ENCODE results near the gene KDM6A.
"Not testable (repeated sequence)": the region's sequence is repeated elsewhere in the genome, so short reads cannot be mapped to it uniquely, and the experiment has no call there.

Gene KDM6A

DNA sequence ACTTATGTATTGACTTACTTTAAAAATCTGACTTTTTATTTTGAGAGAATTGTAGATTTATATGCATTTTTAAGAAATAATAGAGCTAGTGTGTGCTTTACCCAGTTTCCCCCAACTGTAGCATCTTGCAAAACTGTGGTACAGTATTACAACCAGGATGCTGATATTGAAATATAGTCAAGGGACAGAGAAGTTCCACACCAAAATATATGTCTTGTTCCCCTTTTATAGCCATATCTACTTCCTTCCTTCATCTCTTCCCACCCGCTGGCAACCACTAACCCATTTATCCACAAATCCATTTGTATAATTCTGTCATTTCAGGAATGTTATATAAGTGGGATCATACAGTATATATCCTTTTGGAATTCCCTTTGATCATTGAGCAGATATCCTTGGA is 16.8 kb downstream of the KDM6A start:
- DNase-seq (ENCODE audit: low read depth in 3 of 3, low spot score in 1 of 3): no peak

DNA sequence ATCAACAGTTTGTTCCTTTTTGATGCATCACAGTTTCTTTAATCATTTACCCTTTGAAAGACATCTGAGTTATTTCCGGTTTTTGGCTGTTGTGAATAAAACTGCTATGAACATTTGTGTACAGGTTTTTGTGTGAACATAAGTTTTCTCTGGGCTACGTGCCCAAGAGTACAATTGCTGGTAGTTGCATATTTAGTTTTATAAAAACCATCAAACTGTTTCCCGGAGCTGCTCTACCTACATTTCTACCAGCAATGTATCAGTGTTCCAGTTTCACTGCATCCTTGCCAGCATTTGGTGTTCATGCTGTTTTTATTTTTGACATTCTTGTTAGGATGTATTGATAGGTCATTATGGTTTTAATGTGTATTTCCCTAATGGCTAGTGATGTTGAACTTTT is 17.3 kb downstream of the KDM6A start:
- DNase-seq (ENCODE audit: low read depth in 3 of 3, low spot score in 1 of 3): no peak

DNA sequence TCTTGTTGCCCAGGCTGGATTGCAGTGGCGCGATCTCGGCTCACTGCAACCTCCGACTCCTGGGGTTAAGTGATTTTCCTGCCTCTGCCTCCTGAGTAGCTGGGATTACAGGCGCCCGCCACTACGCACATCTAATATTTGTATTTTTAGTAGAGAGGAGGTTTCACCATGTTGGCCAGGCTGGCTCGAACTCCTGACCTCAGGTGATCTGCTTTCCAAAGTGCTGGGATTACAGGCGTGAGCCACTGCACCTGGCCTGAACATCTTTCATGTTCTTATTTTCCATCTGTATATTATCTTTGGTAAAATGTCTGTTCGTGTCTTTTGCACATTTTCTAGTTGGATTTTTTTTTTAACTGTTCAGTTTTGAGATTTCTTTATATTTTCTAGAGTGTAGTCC is 17.7 kb downstream of the KDM6A start:
- DNase-seq (ENCODE audit: low read depth in 3 of 3, low spot score in 1 of 3): not testable (repeated sequence)

DNA sequence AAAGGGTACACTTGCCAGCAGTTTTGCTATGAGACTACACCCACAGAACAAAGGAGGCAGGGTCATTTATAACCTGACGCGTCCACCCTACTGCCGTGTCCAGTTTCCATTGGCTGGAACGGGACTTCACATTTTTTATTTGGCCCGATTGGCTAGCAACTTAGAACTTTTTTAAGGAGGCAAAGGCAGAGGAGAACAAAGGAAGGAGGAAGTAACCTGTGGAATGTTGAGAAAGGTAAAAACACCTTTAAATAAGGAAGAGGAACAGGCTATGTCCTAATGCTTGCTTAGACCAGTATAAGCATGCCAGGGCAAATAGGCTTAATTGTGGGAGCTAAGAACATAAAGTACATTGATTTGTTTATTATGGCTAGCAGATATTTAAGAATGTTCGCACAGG is 18.7 kb downstream of the KDM6A start:
- DNase-seq (ENCODE audit: low read depth in 3 of 3, low spot score in 1 of 3): no peak

DNA sequence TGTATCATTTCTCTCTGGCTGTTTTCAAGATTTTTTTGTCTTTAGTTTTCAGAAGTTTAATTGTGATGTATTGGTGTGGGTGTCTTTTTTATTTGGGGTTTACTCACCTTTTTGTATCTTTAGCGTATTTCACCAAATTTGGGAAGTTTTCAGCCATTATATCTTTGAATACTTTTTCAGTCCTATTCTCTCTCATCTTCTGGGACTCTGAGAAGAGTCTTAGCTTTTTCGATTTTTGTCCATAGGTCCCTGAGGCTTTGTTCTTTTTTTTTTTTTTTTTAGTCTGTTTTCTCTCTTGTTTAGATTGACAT is 23.8 kb downstream of the KDM6A start:
- DNase-seq (ENCODE audit: low read depth in 3 of 3, low spot score in 1 of 3): no peak

GRCh38 chrX:44897539-44897938 is 24.6 kb downstream of the KDM6A start:
- no peak for DNase-seq (ENCODE audit: low read depth in 3 of 3, low spot score in 1 of 3)

DNA sequence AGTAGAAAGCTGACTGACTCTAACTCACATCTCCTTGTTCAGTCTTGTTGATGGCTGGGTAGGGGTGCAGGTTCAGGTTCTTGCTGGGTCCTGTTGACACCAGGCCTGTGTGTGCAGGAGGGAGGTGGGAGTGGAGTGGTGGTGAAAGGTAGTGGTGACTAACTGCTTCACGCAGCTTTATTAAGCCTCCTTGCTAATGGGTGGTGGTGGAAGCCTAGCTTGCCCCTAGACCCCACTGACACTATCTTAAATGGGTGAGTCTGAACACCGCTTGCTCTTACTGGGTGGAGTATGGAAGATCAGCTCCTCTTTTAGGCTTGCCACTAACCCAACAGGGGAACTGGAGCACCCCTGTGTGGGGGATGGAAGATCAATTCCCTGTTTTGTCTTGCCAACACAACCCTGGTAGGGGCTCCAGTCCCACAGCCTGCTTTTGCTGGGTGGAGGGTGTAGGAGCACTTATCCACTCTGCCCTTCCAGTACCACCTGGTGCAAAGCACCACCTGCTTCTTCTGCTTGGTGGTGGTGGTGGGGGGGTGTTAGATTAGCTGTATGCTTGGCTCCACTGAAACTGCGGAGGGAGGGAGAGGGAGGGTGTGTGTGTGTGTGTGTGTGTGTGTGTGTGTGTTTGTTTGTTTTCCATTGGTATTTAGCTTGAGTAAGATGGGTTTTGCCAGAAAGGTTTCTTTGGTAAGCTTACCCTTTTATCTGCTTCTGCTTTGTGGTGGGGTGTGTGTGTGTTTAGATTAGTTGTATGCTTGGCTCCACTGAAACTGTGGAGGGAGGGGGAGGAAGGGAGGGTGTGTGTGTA is 25.6 kb downstream of the KDM6A start:
- no peak for DNase-seq (ENCODE audit: low read depth in 3 of 3, low spot score in 1 of 3)

- DNase-seq (ENCODE audit: low read depth in 3 of 3, low spot score in 1 of 3): no peak
These were observed 27.0 kb downstream of the KDM6A start for GRCh38 chrX:44899946-44900345.

- DNase-seq (ENCODE audit: low read depth in 3 of 3, low spot score in 1 of 3): no peak
These were observed 30.1 kb downstream of the KDM6A start for GRCh38 chrX:44903107-44903506.

DNA sequence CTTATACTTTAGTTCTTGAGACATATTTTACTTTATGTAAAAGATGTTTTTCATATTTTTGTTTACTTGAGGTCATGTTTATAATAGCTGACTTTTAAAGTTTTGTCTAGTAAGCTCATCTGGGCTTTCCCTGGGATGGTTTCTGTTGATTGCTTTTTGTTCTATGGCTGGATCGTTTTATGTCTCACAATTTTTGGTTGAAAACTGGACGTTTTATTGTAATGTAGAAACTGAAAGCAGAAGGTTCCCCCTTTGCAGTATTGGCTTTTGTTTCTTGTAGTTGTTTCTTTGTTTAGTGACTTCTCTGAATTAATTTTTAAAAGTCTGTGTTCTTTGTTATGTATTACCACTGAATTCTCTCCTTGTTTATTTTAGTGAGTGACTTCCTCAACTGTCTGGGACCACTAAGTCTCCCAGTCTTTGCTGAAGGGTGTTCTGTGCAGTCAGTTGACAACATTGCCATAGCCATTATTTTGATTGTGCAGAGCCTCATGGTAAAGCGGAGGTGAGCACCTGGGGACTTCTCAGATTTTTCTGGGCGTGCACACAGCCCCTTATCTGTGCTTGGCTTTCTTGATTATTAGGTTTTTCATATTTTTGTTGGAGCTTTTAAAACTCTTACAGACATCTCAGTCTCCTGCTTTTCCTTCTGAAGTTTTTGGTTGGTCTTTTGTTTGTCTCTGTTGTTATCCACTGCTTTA is 31.0 kb downstream of the KDM6A start:
- DNase-seq (ENCODE audit: low read depth in 3 of 3, low spot score in 1 of 3): no peak

GRCh38 chrX:44904542-44905115 is 31.6 kb downstream of the KDM6A start:
- no peak for DNase-seq (ENCODE audit: low read depth in 3 of 3, low spot score in 1 of 3)

- DNase-seq (ENCODE audit: low read depth in 3 of 3, low spot score in 1 of 3): no peak
These were observed 33.1 kb downstream of the KDM6A start for GRCh38 chrX:44906041-44906440.

DNA sequence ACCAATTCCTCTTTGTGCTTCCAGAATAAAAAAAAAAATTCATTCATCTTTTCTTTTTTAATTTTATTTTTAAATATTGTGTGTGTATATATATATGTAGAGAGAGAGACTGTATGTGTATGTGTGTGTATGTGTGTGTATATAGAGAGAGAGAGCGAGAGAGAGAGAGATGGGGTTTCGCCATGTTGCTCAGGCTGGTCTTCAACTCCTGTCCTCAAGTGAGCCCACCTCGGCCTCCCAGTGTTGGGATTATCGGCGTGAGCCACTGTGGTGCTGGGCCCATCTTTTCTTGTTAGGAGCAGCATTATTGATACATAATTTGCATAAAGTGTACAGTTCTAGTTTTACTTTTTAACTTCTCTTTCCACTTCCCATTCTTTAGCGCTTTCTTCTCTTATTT is 33.6 kb downstream of the KDM6A start:
- no peak for DNase-seq (ENCODE audit: low read depth in 3 of 3, low spot score in 1 of 3)

DNA sequence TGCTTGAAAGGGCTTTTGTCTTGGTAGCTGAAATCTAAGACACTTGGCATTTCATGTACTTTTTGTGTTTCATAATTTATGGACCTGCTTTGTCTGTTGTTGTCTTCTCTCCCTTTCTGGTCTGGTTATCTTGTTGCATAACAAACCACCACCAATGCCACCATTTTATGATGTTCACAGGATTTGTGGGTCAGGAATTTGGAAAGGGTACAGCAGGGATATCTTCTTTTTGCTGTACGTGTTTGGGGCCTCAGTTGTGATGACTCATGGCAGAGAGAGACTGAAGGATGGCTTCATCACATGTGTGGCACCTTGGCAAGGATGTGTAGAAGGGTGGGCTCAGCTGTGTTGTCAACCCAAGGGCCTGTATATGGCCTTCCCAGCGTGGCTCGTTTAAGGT is 35.2 kb downstream of the KDM6A start:
- DNase-seq (ENCODE audit: low read depth in 3 of 3, low spot score in 1 of 3): no peak

DNA sequence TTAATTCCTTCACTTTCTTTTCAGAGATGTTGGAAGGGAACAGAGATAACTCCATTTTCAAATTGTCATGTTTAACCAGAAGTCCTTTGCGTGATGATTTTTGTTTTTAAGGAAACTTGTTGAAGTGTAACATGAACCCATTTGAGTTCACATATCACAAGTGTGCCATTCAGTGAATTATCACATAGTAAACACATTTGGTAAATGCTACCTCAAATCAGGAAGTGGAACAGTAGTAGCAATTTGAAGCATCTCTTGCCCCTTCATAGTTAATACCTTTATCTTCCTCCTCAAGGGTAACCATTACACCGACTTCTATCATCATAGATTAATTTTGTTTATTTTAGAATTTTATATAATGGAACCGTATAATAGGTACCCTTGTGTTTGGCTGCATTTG is 35.8 kb downstream of the KDM6A start:
- no peak for DNase-seq (ENCODE audit: low read depth in 3 of 3, low spot score in 1 of 3)

- not testable (repeated sequence) for DNase-seq (ENCODE audit: low read depth in 3 of 3, low spot score in 1 of 3)
These were observed 37.5 kb downstream of the KDM6A start for GRCh38 chrX:44910508-44910907.

DNA sequence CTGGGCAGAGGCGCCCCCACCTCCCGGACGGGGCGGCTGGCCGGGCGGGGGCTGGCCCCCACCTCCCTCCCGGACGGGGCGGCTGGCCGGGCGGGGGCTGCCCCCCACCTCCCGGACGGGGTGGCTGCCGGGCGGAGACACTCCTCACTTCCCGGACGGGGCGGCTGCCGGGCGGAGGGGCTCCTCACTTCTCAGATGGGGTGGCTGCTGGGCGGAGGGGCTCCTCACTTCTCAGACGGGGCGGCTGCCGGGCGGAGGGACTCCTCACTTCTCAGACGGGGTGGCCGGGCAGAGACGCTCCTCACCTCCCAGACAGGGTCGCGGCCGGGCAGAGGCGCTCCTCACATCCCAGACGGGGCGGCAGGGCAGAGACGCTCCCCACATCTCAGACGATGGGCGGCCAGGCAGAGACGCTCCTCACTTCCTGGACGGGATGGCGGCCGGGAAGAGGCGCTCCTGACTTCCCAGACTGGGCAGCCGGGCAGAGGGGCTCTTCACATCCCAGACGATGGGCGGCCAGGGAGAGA is 38.1 kb downstream of the KDM6A start:
- not testable (repeated sequence) for DNase-seq (ENCODE audit: low read depth in 3 of 3, low spot score in 1 of 3)

- no peak for DNase-seq (ENCODE audit: low read depth in 3 of 3, low spot score in 1 of 3)
These were observed 40.9 kb downstream of the KDM6A start for GRCh38 chrX:44913656-44914531.

DNA sequence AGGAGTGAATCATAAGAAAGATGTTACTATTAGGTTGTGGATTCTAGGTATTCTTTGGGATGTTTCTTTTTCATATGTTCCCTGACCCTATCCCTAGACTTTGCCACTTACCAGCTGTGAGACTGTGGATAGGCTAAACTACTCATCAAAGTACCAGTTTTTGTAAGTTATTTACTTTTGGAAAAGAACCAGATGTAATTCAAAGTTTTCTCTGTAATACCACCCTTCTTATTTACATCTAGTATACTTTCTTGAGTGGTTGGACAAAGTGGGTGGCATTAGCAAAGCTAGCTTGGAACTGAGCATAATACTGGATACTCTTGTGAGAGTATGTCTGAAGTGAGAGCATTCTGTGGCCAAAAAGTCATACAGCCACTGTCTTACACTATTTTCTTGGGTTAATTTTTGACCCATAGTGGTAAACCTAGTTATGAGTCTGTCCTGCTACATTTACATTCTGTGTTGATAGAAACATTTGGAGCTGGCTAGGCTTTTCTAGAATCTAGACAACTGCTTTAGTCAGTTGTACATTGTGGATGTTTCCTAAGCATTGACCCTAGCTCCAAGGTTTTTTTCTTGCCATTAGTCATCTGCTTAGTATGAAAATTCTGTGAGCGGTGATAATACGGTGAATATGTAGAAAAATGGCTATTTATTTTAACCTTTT is 41.7 kb downstream of the KDM6A start:
- no peak for DNase-seq (ENCODE audit: low read depth in 3 of 3, low spot score in 1 of 3)

DNA sequence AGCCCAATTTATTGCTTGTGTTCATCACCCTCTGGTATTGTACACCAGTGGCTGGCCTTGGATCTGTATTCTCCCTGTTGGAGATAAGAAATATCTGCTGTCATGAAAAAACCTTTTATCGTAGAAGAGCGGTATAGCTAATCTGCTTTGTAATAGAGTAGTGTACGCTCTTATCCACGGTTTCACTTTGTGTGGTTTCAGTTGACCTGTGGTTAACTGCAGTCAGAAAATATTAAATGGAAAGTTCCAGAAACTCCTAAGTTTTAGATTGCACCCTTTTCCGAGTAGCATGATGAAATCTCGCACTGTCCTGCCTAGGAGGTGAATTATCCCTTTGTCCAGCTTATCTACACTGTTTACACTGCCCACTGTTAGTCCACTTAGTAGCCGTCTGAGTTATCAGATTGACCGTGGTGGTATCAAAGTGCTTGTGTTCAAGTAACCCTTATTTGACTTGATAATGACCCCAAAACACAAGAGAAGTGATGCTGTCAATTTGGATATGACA is 42.4 kb downstream of the KDM6A start:
- no peak for DNase-seq (ENCODE audit: low read depth in 3 of 3, low spot score in 1 of 3)

DNA sequence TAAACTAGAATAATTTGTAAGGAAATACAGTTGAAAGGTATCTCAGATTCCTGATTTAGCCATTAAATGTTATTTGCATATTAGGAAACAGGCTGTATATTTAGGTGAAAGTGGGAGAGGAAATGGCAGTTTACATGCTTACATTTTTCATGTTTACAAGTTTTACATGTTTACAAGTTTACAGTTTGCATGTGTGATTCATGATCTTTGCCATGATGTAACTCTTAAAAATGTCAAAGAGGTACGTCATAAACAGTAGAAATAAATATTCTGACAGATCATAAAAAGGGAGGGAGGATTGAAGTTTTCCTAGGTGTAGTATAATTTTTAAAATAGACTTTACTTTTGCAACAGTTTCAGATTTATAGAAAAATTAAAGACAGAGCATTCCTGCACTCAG is 45.7 kb downstream of the KDM6A start:
- DNase-seq (ENCODE audit: low read depth in 3 of 3, low spot score in 1 of 3): no peak
